SJCRH30 (cell line): ENCODE data around the gene MYO1A. TPM values are rescaled to one million over a fixed set of nuclear protein-coding genes. Genes with fewer than 3 reads are reported as not detected.
"Not testable (repeated sequence)": the region's sequence is repeated elsewhere in the genome, so short reads cannot be mapped to it uniquely, and the experiment has no call there.

Source experiments
- DNase-seq, 2 experiments: peaks; one replicate each; pipeline ENCODE4 v3.0.0-alpha.2; 2015 to 2020
- H3K27ac ChIP-seq: fragments of 250-450 bp; sonication (Bioruptor Pico); 2 replicates; pipeline ENCODE4 v1.5.1; 2020; ENCODE audit warnings: mild to moderate bottlenecking, moderate library complexity
- H3K27me3 ChIP-seq: fragments of 250-450 bp; sonication (Bioruptor Pico); 2 replicates; pipeline ENCODE4 v1.5.1; 2020; ENCODE audit warnings: mild to moderate bottlenecking, moderate library complexity
- H3K36me3 ChIP-seq: fragments of 250-450 bp; sonication (Bioruptor Pico); 2 replicates; pipeline ENCODE4 v1.5.1; 2020; ENCODE audit warnings: mild to moderate bottlenecking, moderate library complexity
- H3K4me1 ChIP-seq: fragments of 250-450 bp; sonication (Bioruptor Pico); 2 replicates; pipeline ENCODE4 v1.5.1; 2020; ENCODE audit warnings: mild to moderate bottlenecking, moderate library complexity
- H3K4me3 ChIP-seq: fragments of 250-450 bp; sonication (Bioruptor Pico); 2 replicates; pipeline ENCODE4 v1.5.1; 2020; ENCODE audit warnings: mild to moderate bottlenecking, moderate library complexity
- H3K9me3 ChIP-seq: fragments of 250-450 bp; sonication (Bioruptor Pico); replicated peaks from 2 replicates; pipeline ENCODE4 v1.5.1; 2020; ENCODE audit warnings: mild to moderate bottlenecking, moderate library complexity
- total RNA-seq: library from RNA; depleted of rRNA; stranded (reverse); fragments of >200 nt; shearing (Covaris generic); gene quantifications from 2 replicates; pipeline ENCODE4 v1.2.3, GENCODE V29; 2014

The MYO1A gene
- total RNA-seq, 1 experiment from 2014 or later = 0.02 TPM

- H3K27ac ChIP-seq, H3K36me3 ChIP-seq, H3K4me1 ChIP-seq, DNase-seq, H3K9me3 ChIP-seq, H3K27me3 ChIP-seq: not testable (repeated sequence)
- H3K4me3 ChIP-seq = peak overlapping the region; percentile 24; the same call in 1 of the 2 replicates
These were observed 23.9 kb upstream of the MYO1A start for GRCh38 chr12:57073566-57074450.

- DNase-seq = no peak
- H3K36me3 ChIP-seq = no peaks in the 10 kb centered on the region
- no peak overlapping the region for H3K27ac ChIP-seq
- H3K4me3 ChIP-seq = no peak overlapping the region
- no peaks in the 10 kb centered on the region for H3K27me3 ChIP-seq
- H3K4me1 ChIP-seq = 0 out of 2 replicates have a peak, but pooled peaks cover 4% of the 10 kb centered on the region
- no peaks in the 10 kb centered on the region for H3K9me3 ChIP-seq
These were observed 22.7 kb upstream of the MYO1A start for GRCh38 chr12:57072661-57073060.

GRCh38 chr12:57069523-57069922 is 19.6 kb upstream of the MYO1A start:
- DNase-seq = peak; percentile 92 to 100
- H3K27me3 ChIP-seq = no peaks in the 10 kb centered on the region
- no peak overlapping the region for H3K4me3 ChIP-seq
- no peak overlapping the region for H3K27ac ChIP-seq
- no peaks in the 10 kb centered on the region for H3K36me3 ChIP-seq
- no peaks in the 10 kb centered on the region for H3K9me3 ChIP-seq
- 0 out of 2 replicates have a peak, but pooled peaks cover 4% of the 10 kb centered on the region for H3K4me1 ChIP-seq

GRCh38 chr12:57066245-57066644 is 16.3 kb upstream of the MYO1A start:
- H3K36me3 ChIP-seq = no peaks in the 10 kb centered on the region

GRCh38 chr12:57063991-57064685 is 14.2 kb upstream of the MYO1A start:
- no peak overlapping the region for H3K27ac ChIP-seq
- no peak for DNase-seq
- H3K36me3 ChIP-seq = no peaks in the 10 kb centered on the region
- H3K27me3 ChIP-seq = peaks cover 16% of the 10 kb centered on the region
- no peak overlapping the region for H3K4me3 ChIP-seq
- H3K9me3 ChIP-seq = no peaks in the 10 kb centered on the region
- no peaks in the 10 kb centered on the region for H3K4me1 ChIP-seq

More at GRCh38 chr12:57066245-57066644, 16.3 kb upstream of the MYO1A start:
- Histone ChIP-seq H3K4me1 (no peaks in the 10 kb centered on the region), H3K9me3 (no peaks in the 10 kb centered on the region), H3K27me3 (peaks cover 6% of the 10 kb centered on the region; the same call in 1 of the 2 replicates), H3K4me3 (no peak overlapping the region), H3K27ac (no peak overlapping the region)
- no peak for DNase-seq

- no peak for DNase-seq
- Histone ChIP-seq H3K9me3 (peaks cover 6% of the 10 kb centered on the region), H3K27ac (no peak overlapping the region), H3K4me3 (no peak overlapping the region), H3K27me3 (peaks cover 25% of the 10 kb centered on the region), H3K36me3 (no peaks in the 10 kb centered on the region), H3K4me1 (no peaks in the 10 kb centered on the region)
These were observed 8.5 kb upstream of the MYO1A start for GRCh38 chr12:57058454-57058853.

- no peak for DNase-seq
- Histone ChIP-seq H3K36me3 (no peaks in the 10 kb centered on the region), H3K4me3 (no peak overlapping the region), H3K4me1 (no peaks in the 10 kb centered on the region), H3K9me3 (peaks cover 10% of the 10 kb centered on the region), H3K27me3 (peaks cover 23% of the 10 kb centered on the region), H3K27ac (no peak overlapping the region)
These were observed 7.3 kb upstream of the MYO1A start for GRCh38 chr12:57057067-57057751.

GRCh38 chr12:57055824-57056223 is 5.9 kb upstream of the MYO1A start:
- Histone ChIP-seq H3K9me3 (peaks cover 10% of the 10 kb centered on the region), H3K27ac (no peak overlapping the region), H3K4me1 (no peaks in the 10 kb centered on the region), H3K4me3 (no peak overlapping the region), H3K36me3 (no peaks in the 10 kb centered on the region), H3K27me3 (peaks cover 23% of the 10 kb centered on the region; the same call in 1 of the 2 replicates)
- no peak for DNase-seq

- not testable (repeated sequence) for H3K4me1 ChIP-seq, H3K27ac ChIP-seq, H3K36me3 ChIP-seq, DNase-seq, H3K9me3 ChIP-seq, H3K4me3 ChIP-seq
- peaks cover 18% of the 10 kb centered on the region; the same call in 1 of the 2 replicates for H3K27me3 ChIP-seq
These were observed 4.0 kb upstream of the MYO1A start for GRCh38 chr12:57053901-57054300.

GRCh38 chr12:57053146-57053545 is 3.2 kb upstream of the MYO1A start:
- not testable (repeated sequence) for H3K27ac ChIP-seq, H3K4me1 ChIP-seq, H3K36me3 ChIP-seq, H3K4me3 ChIP-seq, DNase-seq, H3K9me3 ChIP-seq
- H3K27me3 ChIP-seq = peaks cover 13% of the 10 kb centered on the region; the same call in 1 of the 2 replicates

GRCh38 chr12:57051011-57051410 is 1.1 kb upstream of the MYO1A start:
- no peaks in the 10 kb centered on the region for H3K36me3 ChIP-seq
- H3K27ac ChIP-seq = no peak overlapping the region
- H3K4me3 ChIP-seq = no peak overlapping the region
- H3K9me3 ChIP-seq = peaks cover 10% of the 10 kb centered on the region
- H3K4me1 ChIP-seq = peaks cover 10% of the 10 kb centered on the region; the same call in 1 of the 2 replicates
- no peak for DNase-seq
- H3K27me3 ChIP-seq = peaks cover 19% of the 10 kb centered on the region; the same call in 1 of the 2 replicates

GRCh38 chr12:57049119-57049446 is 846 bp downstream of the MYO1A start:
- Histone ChIP-seq H3K27me3 (peaks cover 34% of the 10 kb centered on the region), H3K9me3 (peaks cover 10% of the 10 kb centered on the region), H3K4me1 (peaks cover 11% of the 10 kb centered on the region; the same call in 1 of the 2 replicates), H3K36me3 (no peaks in the 10 kb centered on the region), H3K4me3 (no peak overlapping the region), H3K27ac (no peak overlapping the region)
- no peak for DNase-seq

GRCh38 chr12:57048423-57049118 is 1.4 kb downstream of the MYO1A start:
- DNase-seq = no peak
- Histone ChIP-seq H3K4me1 (peaks cover 11% of the 10 kb centered on the region; the same call in 1 of the 2 replicates), H3K9me3 (peaks cover 5% of the 10 kb centered on the region), H3K4me3 (no peak overlapping the region), H3K27me3 (peaks cover 39% of the 10 kb centered on the region), H3K27ac (no peak overlapping the region), H3K36me3 (no peaks in the 10 kb centered on the region)

GRCh38 chr12:57047981-57048380 is 1.9 kb downstream of the MYO1A start:
- Histone ChIP-seq H3K4me3 (no peak overlapping the region), H3K9me3 (no peaks in the 10 kb centered on the region), H3K4me1 (peaks cover 11% of the 10 kb centered on the region; the same call in 1 of the 2 replicates), H3K27me3 (peaks cover 45% of the 10 kb centered on the region), H3K27ac (no peak overlapping the region), H3K36me3 (no peaks in the 10 kb centered on the region)
- DNase-seq = no peak
